DND-41 (cell line): ENCODE data around the gene UCK2.

Experiments used
- ATAC-seq: fragments of 200-7000 bp; cut with Tn5 transposase; 3 replicates; pipeline ENCODE4 v1.9.1; 2021; ENCODE audit warnings: low read depth; ENCODE audit not compliant: insufficient read depth
- DNase-seq: peaks from one replicate; pipeline ENCODE4 v3.0.0-alpha.2; 2020
- H2AFZ ChIP-seq: 2 replicates; pipeline ENCODE4 v1.6.0; 2012; ENCODE audit warnings: low read depth, low read length
- H3K27ac ChIP-seq: 2 replicates; pipeline ENCODE4 v1.5.1; 2012; ENCODE audit warnings: low read length, inconsistent platforms
- H3K27me3 ChIP-seq: fragments of 200-600 bp; sonication (generic); 2 replicates; pipeline ENCODE4 v1.6.0; 2012; ENCODE audit warnings: low read length, mild to moderate bottlenecking, inconsistent platforms; ENCODE audit not compliant: insufficient read depth, poor library complexity
- H3K36me3 ChIP-seq: 2 replicates; pipeline ENCODE4 v1.5.1; 2012; ENCODE audit warnings: low read length, inconsistent platforms; ENCODE audit not compliant: insufficient read depth
- H3K4me1 ChIP-seq: 2 replicates; pipeline ENCODE4 v1.5.1; 2012; ENCODE audit warnings: mild to moderate bottlenecking, low read length; ENCODE audit not compliant: insufficient read depth
- H3K4me2 ChIP-seq: 2 replicates; pipeline ENCODE4 v1.6.0; 2012; ENCODE audit warnings: mild to moderate bottlenecking, moderate library complexity, low read length, inconsistent platforms; ENCODE audit not compliant: insufficient read depth
- H3K4me3 ChIP-seq, 2 experiments: fragments of 200-600 bp in 1 of 2; shearing (Covaris generic) in 1 of 2; 2 replicates each; pipeline ENCODE4 v1.5.1; 2012 to 2016; ENCODE audit warnings: inconsistent platforms in 2 of 2, low read length in 2 of 2, mild to moderate bottlenecking in 2 of 2, low read depth in 1 of 2, moderate library complexity in 1 of 2
- H3K79me2 ChIP-seq: 2 replicates; pipeline ENCODE4 v1.6.0; 2012; ENCODE audit warnings: low read length, inconsistent platforms; ENCODE audit not compliant: insufficient read depth
- H3K9ac ChIP-seq: 2 replicates; pipeline ENCODE4 v1.6.0; 2012; ENCODE audit warnings: low read depth, mild to moderate bottlenecking, inconsistent platforms, low read length, moderate library complexity
- H3K9me3 ChIP-seq: 2 replicates; pipeline ENCODE4 v1.5.1; 2012; ENCODE audit warnings: low read length, moderate library complexity, mild to moderate bottlenecking, inconsistent platforms; ENCODE audit not compliant: insufficient read depth, severe bottlenecking
- H4K20me1 ChIP-seq: 2 replicates; pipeline ENCODE4 v1.6.0; 2012; ENCODE audit warnings: low read length; ENCODE audit not compliant: insufficient read depth
- EZH2 ChIP-seq: IDR thresholded peaks from 3 replicates; pipeline ENCODE4 v1.6.1; 2012; ENCODE audit warnings: borderline replicate concordance, low read depth, mild to moderate bottlenecking, moderate library complexity, low read length, inconsistent platforms; ENCODE audit not compliant: severe bottlenecking
- TF ChIP-seq, protein P1 (sequence below): IDR thresholded peaks from 2 replicates; pipeline ENCODE4 v1.5.1; 2012; ENCODE audit warnings: borderline replicate concordance, low read length, moderate library complexity, mild to moderate bottlenecking; ENCODE audit not compliant: poor library complexity, severe bottlenecking; ENCODE audit errors: extremely low read depth

The UCK2 gene

DNA sequence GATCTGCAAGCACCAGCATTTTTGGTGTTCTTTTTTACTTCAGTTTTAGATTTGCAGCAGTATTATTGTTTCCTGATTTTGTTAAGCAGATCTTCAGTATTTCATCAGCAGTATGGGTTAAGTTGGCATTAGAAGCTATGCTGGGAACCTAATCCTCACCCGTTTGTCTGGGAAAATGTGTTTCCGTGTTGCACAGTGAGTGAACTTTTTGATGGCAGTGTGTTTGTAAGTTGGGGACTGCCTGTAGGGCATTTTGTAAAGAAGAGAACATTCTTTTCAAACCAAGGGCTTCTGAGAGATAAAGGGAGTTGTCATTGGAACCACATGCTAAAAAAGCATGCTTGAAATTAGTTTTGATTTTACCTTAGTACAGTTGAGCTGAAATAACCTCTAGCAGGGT lies 35.9 kb downstream of the UCK2 start:
- H3K79me2 ChIP-seq = peaks cover 98% of the 10 kb centered on the region
- peak overlapping the region; percentile 81 for H3K27ac ChIP-seq
- ATAC-seq (no peak), DNase-seq (no peak)
- no peak overlapping the region for H3K4me2 ChIP-seq
- no peak for TF ChIP-seq EZH2
- TF ChIP-seq, protein P1, sequence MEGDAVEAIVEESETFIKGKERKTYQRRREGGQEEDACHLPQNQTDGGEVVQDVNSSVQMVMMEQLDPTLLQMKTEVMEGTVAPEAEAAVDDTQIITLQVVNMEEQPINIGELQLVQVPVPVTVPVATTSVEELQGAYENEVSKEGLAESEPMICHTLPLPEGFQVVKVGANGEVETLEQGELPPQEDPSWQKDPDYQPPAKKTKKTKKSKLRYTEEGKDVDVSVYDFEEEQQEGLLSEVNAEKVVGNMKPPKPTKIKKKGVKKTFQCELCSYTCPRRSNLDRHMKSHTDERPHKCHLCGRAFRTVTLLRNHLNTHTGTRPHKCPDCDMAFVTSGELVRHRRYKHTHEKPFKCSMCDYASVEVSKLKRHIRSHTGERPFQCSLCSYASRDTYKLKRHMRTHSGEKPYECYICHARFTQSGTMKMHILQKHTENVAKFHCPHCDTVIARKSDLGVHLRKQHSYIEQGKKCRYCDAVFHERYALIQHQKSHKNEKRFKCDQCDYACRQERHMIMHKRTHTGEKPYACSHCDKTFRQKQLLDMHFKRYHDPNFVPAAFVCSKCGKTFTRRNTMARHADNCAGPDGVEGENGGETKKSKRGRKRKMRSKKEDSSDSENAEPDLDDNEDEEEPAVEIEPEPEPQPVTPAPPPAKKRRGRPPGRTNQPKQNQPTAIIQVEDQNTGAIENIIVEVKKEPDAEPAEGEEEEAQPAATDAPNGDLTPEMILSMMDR = no peak
- no peak overlapping the region for H2AFZ ChIP-seq
- H3K9ac ChIP-seq = 0 out of 2 replicates have a peak overlapping the region, but pooled peaks have one; percentile 30
- H3K36me3 ChIP-seq = peaks cover 46% of the 10 kb centered on the region
- H3K9me3 ChIP-seq = no peaks in the 10 kb centered on the region
- H4K20me1 ChIP-seq = peaks cover 55% of the 10 kb centered on the region
- H3K4me1 ChIP-seq = peaks cover 97% of the 10 kb centered on the region
- no peak overlapping the region for H3K4me3 ChIP-seq
- H3K27me3 ChIP-seq = no peaks in the 10 kb centered on the region

DNA sequence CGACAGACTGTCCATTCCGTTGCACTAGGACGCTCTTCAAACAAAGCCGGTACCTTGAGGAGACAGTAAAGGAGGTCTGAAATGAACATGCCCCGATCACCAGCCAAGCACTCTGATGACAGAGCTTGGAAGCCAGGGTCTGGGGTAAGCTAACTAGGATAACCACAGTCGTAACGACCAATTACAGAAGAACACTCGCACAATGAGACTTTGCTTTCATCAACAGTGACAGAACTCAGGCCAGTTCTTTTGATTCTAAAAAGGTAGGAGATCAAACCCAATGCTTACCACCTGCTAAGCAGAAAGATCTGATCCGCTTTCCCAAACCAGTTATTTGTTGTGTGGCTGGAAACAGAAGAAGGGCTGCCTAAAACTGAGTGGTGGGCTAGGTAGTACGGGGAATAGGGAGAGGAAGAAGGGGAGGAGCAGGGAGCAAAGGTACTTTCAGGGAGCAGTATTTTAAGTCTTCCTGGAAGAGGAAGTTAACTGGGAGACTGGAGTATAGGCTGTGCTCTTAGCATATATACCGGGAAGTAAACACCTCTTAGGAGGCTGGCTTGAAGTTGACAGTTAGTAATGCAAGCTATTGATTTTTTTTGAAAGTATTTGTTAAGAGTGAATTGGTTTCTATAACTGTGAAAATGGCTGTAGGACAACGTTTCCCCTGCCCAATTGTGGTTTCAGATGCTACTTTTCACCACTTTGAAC lies 38.4 kb downstream of the UCK2 start:
- H3K4me1 ChIP-seq = peaks cover 97% of the 10 kb centered on the region
- H3K4me2 ChIP-seq = 0 out of 2 replicates have a peak overlapping the region, but pooled peaks have one; percentile 11
- DNase-seq (no peak), ATAC-seq (peak; percentile 25; the same call in 1 of the 3 replicates)
- H3K9ac ChIP-seq = no peak overlapping the region; the same call in 1 of the 2 replicates
- peaks cover 35% of the 10 kb centered on the region for H3K36me3 ChIP-seq
- peaks cover 97% of the 10 kb centered on the region for H3K79me2 ChIP-seq
- H3K27ac ChIP-seq = peak overlapping the region; percentile 74
- no peaks in the 10 kb centered on the region for H3K27me3 ChIP-seq
- TF ChIP-seq, protein P1 = no peak
- no peak for TF ChIP-seq EZH2
- H4K20me1 ChIP-seq = peaks cover 31% of the 10 kb centered on the region; the same call in 1 of the 2 replicates
- no peaks in the 10 kb centered on the region for H3K9me3 ChIP-seq
- H2AFZ ChIP-seq = no peak overlapping the region
- H3K4me3 ChIP-seq = no peak overlapping the region

DNA sequence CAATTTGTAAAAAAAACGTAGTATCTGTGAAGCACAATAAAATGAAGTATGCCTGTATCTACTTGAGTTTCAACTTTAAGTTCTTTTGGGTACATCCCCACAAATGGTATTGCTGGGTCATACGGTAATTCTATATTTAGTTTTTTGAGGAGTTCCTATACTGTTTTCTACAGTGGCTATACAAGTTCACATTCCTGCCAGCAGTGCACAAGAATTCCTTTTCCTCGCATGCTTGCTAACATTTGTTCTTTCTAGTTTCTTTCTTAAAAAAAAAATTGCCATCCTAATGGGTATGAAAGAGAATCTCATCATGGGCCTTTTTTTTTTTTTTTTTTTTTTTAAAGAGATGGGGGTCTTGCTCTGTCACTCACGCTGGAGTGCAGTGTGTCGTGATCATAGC lies 41.9 kb downstream of the UCK2 start:
- Histone ChIP-seq H3K27me3 (no peaks in the 10 kb centered on the region), H3K79me2 (peaks cover 95% of the 10 kb centered on the region), H3K36me3 (peaks cover 25% of the 10 kb centered on the region), H2AFZ (no peak overlapping the region), H3K4me1 (peaks cover 100% of the 10 kb centered on the region), H3K9me3 (no peaks in the 10 kb centered on the region), H4K20me1 (peaks cover 21% of the 10 kb centered on the region; the same call in 1 of the 2 replicates), H3K4me3 (no peak overlapping the region), H3K4me2 (peak overlapping the region; percentile 18), H3K9ac (peak overlapping the region; percentile 55), H3K27ac (peak overlapping the region; percentile 88)
- TF ChIP-seq, protein P1 = no peak
- TF ChIP-seq EZH2 = no peak
- ATAC-seq = no peak
- no peak for DNase-seq
